Dedifferentiated amniotic fluid mesenchymal stem cell (primary cell): ENCODE data around the gene LMBR1L.
"Not testable (repeated sequence)": the region's sequence is repeated elsewhere in the genome, so short reads cannot be mapped to it uniquely, and the experiment has no call there.

ENCODE experiments used
- DNase-seq: peaks from one replicate; pipeline ENCODE4 v3.0.0-alpha.2; 2016; ENCODE audit errors: extremely low spot score

Gene LMBR1L

DNA sequence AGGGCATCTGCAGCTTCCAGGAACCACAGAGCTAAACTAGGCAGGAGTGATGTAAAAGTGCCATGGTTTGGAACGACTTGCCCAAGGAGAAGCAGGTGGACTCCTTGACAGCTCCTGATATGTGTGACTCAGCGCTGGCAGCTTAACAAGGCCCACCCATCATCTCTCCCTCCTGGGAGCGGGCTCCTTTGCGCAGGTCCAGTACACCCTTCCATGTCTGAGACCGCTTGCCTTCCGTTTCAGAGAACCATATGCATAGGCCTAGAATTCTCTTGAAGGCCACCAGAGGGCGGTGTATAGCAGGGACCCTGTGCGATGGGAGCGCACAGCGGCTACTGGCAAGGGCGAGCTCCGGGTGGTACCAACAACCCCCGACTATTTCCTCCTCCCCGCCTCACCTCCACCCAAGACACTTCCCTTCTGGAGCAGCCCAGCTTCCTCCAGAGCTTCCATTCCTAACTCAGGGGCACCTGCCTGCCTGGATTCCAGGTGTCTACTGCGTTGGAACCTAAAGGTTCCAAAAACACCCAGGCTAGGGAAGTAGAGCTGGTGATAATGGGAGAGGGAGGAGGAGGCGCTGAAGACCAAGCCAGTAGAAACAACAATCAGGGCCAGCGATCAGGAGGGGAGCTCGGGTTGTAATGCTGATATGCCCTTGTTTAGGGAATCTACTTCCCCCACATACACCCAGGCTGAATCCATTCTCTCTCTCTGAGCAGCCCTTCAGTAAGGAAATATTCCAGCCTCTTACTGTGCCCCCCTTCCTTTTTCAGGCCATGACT lies 22.3 kb downstream of the LMBR1L start:
- DNase-seq = peak; percentile 82

DNA sequence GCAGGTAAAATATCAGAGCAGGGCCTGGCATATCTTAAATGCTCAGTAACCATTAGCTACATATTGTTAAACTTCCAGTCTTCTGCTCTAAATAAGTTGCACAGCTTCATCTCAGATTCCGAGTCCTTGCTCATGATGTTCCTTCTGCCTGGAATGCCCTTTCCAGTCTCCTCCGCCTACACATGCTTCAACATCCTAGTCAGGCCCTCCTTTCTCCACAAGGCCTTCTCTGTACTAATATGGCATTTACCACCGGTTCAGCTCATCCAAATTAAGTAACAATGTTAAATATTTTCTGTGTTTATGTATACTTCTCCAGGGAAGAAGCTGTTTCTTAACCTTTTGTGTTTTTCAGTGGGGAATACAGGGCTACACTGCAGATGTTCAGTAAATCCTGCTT lies 24.5 kb downstream of the LMBR1L start:
- peak; percentile 20 for DNase-seq

DNA sequence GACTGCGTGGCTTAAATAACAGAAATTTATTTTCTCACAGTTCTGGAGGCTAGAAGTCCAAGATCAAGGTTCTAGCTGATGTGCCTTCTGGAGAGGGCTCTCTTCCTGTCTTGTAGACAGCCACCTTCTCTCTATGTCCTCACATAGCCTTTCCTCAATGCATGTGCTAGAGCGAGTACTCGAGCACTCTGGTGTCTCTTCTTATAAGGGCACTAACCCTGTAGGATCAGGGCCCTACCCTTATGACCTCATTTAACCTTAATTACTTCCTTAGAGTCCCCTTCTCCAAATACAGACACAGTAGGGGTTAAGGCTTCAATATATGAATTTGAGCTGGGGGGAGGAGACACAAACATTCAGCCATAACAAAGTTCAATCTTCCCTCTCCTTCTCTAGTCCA lies 26.2 kb downstream of the LMBR1L start:
- DNase-seq = no peak

DNA sequence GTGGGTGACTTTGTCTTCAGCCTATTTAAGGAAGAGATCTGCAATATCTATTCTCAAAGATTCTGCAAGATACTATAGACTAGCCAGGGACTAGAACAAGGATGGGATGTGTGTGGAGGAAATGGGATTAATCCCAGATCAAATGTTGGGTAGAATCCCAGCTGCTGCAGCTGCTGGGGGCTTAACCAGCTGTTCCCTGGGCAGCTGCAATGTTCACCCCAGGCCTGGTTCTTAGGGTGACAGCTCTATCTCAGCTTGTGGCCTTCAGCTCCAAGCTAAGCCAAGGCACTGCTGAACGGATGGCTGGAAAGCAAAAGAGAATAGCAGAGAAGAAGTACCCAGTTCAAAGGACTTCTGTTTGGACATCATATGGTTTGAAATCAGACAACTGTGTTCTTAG lies 30.9 kb downstream of the LMBR1L start:
- no peak for DNase-seq

DNA sequence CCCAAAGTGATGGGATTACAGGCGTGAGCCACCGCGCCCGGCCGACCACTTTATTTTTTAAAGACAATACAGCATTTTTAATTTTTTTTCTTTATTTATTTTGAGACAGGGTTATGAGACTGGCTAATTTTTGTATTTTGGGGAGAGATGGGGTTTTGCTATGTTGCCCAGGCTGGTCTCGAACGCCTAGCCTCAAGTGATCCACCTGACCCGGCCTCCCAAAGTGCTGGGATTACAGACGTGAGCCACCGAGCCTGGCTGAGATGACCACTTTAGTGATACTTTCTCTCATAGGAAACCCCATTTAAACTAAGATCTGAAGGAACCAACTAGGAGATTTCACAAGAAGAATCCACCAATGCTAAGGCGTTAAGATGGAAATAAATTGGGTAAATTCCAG lies 39.7 kb downstream of the LMBR1L start:
- no peak for DNase-seq

DNA sequence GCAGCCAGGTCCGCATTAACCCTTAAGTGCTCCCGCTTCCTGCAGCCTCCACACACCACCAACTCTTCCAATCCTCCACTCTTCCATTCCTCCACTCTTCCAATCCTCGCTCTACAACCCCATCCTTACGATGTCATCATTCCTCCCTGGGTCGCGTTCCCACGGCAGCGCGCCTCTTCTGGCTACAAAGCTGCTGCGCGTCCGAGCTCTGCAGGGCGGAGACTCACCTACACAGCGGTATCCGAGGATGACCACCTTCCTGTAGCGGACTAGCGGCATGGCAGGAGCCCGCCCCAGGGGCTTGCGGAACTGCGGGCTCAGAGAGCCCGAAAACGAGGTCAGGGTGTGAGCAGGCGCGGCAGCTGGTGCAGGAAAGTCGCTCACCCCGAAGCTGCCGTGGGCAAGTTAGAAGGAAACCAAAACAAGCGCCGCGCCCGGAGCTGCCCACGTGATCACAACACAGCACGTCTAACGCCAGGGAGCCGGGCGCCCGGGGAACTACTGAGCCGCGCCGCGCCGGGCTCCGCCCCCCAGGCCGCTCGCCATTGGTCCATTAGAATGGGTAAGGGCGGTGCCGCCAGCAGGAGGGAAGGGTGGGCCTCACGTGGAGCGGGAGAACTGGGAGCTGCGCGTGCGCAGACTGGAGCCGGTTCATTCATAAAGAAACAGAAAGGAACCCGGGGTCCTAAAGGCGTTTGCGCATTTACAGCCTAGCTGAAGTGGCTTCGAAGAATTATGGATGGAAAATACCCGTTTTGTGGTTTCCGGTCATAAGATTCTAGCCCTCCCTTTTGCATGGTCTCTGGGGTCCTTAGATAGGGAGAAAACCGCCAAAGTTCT lies 40.9 kb downstream of the LMBR1L start, which contains the start of gene RHEBL1:
Gene RHEBL1 (minus strand): TSS at position 473 of the 840 bp plus-strand sequence. CDS start 194 bp downstream, at position 279.
- DNase-seq = peak; percentile 96

DNA sequence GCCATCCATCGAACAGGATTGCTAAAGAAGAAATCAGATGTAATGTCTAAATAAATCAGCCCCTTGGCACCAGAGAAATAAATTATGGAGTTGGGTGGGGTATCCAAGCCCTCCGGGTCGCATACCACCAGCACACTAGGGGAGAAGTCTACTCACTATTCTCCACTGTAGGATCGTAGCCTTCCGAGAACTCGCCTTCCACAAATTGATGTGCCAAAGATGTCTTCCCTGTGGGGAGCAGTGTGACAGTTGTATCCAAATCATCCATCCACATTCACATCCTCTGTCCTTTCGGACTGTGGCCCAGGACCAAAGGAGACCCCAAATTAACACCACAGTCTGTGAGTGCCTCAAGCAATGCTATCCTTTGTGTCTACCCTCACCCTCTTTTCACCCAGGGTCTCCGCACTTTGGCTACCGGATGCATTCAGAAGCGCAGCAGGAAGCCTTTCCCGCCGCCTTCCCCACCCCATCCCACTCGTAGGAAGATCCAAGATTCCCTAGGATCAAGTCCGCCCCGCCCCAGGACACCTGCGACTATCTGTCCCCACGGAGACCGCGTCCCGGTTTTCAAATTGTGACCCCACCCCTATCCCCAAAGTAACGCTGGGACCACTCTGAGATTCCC lies 41.7 kb downstream of the LMBR1L start:
- DNase-seq = no peak

DNA sequence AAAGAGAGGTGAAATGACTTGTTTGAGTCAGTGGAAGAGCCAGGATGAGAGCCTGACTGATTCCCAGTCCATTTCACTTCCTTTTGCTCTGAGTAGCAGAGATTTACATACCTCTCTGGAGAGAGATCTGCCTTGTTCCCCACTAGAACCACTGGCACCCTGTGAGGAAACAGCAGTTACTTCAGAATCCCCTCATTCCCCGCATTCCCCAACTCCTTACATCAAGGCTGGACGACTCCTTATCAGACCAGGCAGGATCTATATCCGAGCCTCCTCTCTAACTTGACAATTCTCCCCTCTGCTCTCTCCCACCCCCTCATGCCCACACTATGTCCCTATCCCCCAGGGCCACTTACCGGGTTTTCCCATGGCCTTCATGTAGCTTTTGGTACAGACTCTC lies 44.5 kb downstream of the LMBR1L start:
- no peak for DNase-seq

DNA sequence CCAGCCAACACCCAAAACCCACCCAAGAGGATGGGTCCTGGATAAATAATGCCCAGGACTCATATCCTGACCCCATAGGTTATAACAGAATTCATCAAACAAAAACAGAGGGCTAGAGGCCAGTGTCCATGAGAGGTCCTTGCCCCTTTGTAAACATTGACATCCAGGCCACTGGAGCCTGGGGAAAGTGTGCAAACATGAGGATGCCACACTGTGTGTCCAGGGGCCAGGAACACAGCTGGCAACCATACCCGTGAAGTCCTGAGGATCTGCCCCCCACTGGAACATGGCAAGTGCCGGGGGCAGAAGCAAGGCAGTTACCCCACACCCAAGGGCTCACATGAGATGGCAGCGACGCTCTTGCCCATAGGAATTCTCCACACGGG lies 45.9 kb downstream of the LMBR1L start:
- no peak for DNase-seq

DNA sequence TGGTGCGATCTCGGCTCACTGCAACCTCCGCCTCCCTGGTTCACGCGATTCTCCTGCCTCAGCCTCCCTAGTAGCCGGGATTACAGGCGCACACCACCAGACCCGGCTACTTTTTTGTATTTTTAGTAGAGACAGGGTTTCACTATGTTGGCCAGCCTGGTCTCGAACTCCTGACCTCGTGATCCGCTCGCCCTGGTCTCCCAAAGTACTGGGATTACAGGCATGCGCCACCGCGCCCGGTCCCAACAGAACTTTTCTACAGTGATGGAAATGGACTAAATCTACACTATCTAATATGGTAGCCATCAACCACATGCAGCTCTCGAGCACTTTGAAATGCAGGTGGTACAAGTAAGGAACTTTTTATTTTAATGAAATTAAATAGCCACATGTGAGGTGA lies 48.7 kb downstream of the LMBR1L start:
- not testable (repeated sequence) for DNase-seq

DNA sequence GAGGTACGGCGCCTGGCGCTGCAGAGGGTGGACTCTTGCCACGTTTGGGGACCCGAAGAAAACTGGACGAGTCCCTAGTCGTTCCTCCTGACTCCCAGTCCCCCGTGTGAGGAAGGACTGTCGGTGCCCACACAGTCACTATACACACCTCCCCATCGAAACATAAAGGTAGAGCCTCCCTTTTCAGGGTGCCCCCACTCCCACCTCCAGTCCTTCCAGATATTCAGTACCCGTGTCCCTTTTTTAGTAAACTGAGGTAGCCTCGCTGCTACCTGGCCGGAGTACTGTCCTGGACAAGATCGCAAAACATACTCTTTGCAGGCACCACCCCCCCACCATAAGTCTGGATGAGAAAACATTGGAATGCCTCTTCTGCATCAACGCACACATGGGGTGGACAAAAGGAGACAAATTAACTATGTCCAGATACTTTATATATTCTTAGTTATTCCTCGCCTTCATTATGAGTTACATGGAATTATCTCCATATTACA lies 49.4 kb downstream of the LMBR1L start:
- DNase-seq = no peak

DNA sequence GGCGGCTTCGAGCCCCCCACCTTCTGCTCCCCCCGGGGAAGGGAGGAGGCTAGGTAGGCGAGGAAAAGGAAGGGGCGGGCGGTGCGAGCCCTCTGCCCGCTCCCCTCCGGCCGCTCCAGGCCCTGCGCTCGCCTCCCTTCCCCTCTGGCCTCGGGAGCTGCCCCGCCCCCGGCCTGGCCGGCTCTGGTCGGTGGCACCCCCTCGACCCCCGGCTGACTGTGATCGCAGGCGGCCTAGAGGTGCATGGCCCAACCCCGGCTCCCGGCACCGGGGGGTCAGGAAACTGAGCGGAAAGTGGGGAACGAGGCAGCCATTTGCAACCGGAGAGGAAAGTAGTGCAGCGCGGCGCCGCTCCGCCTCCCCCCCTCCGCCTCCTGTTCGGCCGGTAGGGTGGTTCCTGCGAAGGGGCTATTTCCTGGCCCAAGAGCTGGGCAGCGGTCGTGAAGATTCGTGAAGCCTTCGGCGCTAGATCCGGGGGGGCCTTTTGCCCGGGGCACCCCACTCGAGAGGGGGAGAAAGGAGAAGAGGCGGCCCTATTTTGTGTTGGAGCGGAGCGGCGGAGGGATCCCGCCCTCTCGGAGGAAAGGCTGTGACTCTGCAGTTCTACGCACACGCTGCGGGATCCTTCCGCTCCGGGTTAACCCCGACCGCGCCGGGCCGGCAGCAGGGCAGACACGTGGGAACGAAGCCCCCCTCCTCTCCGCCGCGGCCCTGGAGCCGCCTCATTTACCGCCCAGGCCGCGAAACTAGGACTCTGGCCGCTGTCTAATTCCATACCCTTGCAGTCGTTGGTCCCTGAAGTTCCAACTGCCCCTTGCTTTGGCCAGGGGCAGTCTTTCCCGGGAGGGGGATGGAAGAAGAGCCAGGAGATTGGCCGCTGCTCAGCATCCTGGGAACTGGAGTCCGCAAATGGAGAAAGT lies 50.1 kb downstream of the LMBR1L start, which contains the start of gene KMT2D:
Gene KMT2D (minus strand): TSS at position 558 of the 920 bp plus-strand sequence. CDS start 5,470 bp downstream, outside the sequence.
- peak; percentile 92 for DNase-seq

DNA sequence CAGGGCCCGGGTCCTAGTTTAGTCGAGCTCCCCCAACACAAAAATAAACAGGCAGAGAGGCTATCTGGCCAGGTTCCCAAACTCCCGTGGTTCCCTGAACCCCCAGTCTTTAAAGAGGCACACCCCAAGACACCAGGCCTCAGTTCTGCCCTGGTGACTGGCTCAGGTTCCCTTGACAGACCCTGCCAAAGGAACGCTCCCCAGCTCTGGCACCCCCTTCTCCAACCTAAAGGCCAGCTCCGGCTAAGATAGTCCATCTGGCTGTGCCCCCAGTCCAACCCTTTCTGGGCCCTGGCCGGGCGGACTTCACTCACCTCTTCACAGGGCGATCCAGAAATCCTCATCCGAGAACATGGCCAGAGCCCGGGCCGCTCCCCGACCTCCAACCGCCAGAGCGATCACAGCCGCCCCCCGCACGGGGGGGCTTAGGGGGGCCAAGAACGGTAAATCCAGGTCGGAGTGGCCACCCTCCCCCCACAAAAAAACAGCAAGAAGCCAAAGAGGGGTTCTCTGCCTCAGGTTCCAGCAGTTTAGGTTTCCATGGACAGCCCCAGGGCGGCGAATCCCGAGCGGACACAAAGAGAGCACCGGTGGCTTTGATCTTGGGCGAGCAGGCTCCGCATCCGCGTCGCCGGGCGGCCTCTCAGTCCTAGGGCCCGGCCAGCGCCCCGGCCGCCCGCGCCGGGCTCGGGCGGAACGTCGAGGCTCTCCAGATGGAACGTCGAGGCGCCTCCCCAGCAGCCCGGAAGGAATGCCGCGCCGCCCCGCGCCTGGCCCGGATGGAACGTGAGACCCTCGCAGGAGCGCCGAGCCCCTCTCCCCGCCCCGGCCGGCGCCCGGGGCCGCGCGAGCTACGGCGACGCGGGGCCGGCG lies 51.1 kb downstream of the LMBR1L start:
- no peak for DNase-seq

DNA sequence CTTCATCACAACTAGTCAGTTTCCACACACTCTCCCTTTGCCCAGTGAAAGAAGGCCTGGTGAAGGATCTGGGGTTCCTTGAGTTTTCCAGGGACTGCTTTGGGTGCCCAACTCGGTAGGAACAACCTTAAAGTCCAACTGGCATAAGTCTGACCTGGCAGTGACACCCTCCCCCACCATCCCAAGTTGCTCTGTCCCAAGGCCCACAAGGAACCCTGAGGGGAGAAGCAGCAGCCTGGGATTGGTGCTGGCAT lies 51.7 kb downstream of the LMBR1L start:
- DNase-seq = no peak

DNA sequence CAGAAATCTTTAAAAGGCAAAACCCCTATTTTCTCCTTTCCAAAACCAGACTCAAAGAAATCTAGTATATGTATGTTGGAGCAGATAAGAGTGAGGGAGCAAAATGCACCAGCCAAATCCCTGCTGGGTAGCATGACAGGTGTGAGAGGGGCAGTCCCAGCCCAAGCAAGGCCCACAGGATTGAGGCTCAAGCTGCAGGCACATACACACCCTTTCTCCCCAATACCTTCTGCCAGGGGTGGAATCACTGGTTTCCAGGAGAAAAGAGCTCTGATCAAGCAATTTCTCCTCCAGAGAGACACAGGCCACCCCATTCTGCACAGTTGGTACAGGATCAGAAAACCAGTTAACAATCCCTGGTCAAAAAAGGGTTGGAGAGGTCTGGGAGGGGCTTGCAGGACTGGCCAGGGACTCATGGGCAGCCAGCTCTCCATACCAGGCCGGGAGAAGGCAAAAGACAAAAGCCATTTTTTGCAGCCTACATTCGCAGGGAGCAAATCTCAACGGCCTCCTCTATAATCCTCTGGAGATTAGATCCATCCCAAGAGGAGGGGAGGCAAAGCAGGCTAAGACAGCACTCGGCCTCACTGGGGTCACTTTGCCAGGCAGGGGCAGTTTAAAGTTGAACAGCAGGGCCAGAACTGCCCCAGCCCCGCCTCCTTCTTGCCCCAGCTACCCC lies 52.1 kb downstream of the LMBR1L start:
- DNase-seq = no peak

DNA sequence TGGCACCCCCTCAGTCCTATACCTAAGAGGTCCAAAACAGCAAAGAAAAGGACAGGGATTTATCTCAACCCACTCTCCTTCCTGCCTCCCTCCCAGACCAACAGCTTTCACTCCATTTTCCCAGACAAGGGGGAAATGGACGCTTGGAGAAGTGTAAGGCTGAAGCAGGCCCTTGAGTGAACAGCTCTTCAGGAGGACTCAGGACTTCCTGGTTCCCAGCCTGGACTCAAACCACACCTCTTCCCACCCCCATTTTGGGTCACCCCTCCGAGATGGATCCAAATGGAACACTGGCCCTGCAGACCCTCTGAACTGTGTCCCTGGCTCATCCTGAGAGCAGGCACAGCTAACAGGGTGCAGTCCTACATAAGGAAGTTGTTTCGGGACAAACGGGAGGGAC lies 52.8 kb downstream of the LMBR1L start:
- DNase-seq = no peak

DNA sequence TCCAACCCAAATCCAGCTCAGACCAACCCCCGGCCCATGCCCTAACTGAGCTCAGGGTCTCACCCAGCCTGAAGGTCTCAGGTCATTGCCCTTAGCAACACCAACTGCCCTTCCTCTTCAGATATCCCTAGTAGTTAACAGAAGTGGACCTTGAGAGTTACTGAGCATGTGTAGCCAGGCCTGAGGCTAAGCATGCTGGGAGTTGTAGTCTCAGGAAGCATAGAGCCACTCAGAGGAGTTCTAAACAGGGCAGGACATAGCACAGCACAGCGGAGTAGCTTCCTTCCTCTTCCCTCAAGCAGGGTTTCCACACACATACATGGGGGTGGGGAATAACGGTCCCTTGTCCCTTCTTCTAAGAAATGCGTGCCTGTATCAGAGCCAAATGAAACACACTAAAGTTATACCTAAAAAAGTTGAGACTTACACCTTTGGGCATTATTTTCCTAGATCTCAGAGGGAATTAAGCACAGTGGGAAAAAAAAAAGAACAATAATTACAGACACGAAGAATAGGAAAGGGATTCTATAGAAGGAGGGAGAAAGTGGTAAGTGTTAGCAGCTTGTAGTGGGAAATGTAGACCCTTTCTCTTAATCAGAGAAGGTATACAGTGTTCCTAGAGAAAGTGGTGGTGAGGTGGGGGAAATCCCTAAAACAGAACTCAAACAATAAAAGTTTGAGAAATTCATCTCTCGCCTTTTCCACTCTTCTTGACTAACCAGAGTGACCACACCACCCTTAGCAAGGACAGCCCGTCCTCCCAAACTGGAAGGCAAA lies 54.5 kb downstream of the LMBR1L start:
- peak; percentile 48 for DNase-seq

DNA sequence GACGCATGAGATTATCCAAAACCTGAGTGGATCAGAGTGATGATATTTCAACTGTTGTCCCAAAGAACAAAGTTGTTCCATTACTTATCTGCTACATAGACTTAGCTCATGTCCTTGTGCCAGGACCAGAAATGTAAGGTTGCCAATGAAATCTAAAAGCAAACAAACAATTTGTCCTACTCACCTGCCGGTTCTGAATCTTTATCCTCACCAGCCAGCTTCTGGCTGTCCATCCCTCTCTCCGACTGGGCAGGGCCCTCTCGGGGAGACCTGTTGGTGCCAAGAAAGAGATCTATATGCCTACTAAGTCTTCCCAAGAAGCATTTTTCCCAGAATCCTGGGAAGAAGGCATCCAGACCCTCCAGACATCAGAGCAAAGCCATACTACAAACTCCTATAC lies 55.6 kb downstream of the LMBR1L start:
- no peak for DNase-seq

DNA sequence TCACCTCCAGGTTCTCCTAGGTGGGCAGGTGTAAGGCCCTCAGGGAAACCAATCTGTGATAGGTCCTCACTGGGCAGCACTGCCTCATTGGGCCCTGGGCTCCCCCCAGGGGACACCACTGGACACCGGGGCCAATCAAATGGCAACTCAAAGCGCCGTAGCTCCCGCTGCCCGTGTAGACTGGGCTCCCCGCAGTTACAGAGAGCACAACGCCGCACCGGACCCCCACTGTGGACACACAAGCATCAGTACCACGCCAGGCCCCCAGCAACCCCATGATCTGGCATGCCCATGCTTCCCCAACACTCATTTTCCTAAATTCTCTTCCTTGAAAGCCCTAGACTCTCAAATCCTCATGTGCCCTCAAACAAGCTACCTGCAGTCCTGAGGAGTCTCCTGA lies 56.1 kb downstream of the LMBR1L start:
- no peak for DNase-seq
